ENCODE data around the gene CHMP6.

CHMP6 gene

GRCh38 chr17:80956321-80957190, 35.1 kb upstream of the CHMP6 start:
- DNase-seq: no peak

GRCh38 chr17:80957461-80957941, 34.1 kb upstream of the CHMP6 start:
- no peak for DNase-seq

- DNase-seq: no peak
Measured at GRCh38 chr17:80959330-80960036, 32.2 kb upstream of the CHMP6 start.

- no peak for DNase-seq
Measured at GRCh38 chr17:80960037-80960796, 31.4 kb upstream of the CHMP6 start.

GRCh38 chr17:80960797-80961452, 30.7 kb upstream of the CHMP6 start:
- no peak for DNase-seq

- DNase-seq: no peak
Measured at GRCh38 chr17:80961541-80962330, 29.9 kb upstream of the CHMP6 start.

- DNase-seq: no peak
Measured at GRCh38 chr17:80962356-80963329, 29.0 kb upstream of the CHMP6 start.

GRCh38 chr17:80963812-80964543, 27.7 kb upstream of the CHMP6 start:
- DNase-seq: no peak

GRCh38 chr17:80964544-80964856, 27.1 kb upstream of the CHMP6 start:
- DNase-seq: no peak

GRCh38 chr17:80964859-80965580, 26.6 kb upstream of the CHMP6 start:
- DNase-seq: no peak

- no peak for DNase-seq
Measured at GRCh38 chr17:80965606-80966005, 26.0 kb upstream of the CHMP6 start.

GRCh38 chr17:80967404-80967872, 24.2 kb upstream of the CHMP6 start:
- DNase-seq: no peak

- DNase-seq: no peak
Measured at GRCh38 chr17:80968602-80969029, 23.0 kb upstream of the CHMP6 start.

- no peak for DNase-seq
Measured at GRCh38 chr17:80969030-80969673, 22.5 kb upstream of the CHMP6 start.

- DNase-seq: no peak
Measured at GRCh38 chr17:80969674-80970043, 22.0 kb upstream of the CHMP6 start.

GRCh38 chr17:80970044-80970761, 21.4 kb upstream of the CHMP6 start:
- DNase-seq: no peak

- no peak for DNase-seq
Measured at GRCh38 chr17:80970762-80971703, 20.6 kb upstream of the CHMP6 start.
